PC-9 (cell line): Measurements from ENCODE around the gene PTX3.

Experiments
- EZH2 ChIP-seq: fragments of 200-600 bp; sonication (generic); IDR thresholded peaks from 2 replicates; pipeline ENCODE4 v1.8.0; 2017; ENCODE audit warnings: antibody characterized with exemption, low read depth
- TF ChIP-seq, protein P1 (sequence below): fragments of 200-600 bp; sonication (generic); conservative IDR thresholded peaks from 2 replicates; pipeline ENCODE4 v1.6.1; 2017; ENCODE audit warnings: mixed run types, antibody characterized with exemption, mild to moderate bottlenecking, moderate library complexity

GRCh38 chr3:157459706-157460105, 23.1 kb downstream of the PTX3 start:
- TF ChIP-seq EZH2, result no peak
- TF ChIP-seq, protein P1, sequence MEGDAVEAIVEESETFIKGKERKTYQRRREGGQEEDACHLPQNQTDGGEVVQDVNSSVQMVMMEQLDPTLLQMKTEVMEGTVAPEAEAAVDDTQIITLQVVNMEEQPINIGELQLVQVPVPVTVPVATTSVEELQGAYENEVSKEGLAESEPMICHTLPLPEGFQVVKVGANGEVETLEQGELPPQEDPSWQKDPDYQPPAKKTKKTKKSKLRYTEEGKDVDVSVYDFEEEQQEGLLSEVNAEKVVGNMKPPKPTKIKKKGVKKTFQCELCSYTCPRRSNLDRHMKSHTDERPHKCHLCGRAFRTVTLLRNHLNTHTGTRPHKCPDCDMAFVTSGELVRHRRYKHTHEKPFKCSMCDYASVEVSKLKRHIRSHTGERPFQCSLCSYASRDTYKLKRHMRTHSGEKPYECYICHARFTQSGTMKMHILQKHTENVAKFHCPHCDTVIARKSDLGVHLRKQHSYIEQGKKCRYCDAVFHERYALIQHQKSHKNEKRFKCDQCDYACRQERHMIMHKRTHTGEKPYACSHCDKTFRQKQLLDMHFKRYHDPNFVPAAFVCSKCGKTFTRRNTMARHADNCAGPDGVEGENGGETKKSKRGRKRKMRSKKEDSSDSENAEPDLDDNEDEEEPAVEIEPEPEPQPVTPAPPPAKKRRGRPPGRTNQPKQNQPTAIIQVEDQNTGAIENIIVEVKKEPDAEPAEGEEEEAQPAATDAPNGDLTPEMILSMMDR, result no peak
